ENCODE results near the gene REXO1. TPM values are rescaled to one million over a fixed set of nuclear protein-coding genes. Genes with fewer than 3 reads are reported as not detected.

REXO1 gene
- total and polyA plus RNA-seq, 8 donors = 16.9 to 30.8 (median 24.4) TPM

DNA sequence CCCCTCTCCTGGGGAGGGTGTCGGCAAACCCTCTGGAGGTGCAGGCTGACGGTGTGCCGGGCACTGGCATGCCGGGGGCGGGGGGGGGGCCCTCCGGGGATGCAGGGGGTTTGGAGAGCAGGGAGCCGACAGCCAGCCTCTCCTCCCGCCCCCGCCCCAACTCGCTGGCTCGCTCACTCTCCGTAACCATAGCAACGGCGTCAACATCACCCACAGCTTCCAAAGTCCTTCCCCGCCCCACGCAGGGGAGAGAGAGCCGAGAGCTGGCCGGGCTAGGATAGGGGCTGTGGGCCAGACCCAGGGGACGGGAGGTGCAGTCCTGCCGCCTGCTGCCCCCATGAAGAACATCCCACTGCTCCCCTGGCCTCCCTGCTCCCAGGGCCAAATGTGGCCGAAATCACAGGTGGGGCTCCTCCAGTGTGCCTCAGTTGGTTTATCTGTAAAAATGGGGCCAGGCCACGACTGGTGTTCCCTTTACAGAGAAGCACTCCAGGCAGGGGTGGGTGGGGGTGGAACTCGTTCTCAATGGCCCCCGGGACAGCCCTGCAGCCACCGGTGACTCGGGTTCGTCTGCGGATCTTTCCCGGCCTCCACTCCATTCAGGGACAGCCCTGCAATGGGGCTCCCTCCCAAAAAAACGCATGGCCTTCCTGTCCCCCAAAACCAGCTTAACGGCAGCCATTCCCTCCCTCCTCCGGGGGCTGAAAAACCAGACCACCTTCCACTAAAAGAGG lies 11.9 kb upstream of the REXO1 start:
- ATAC-seq = no peak
- intact Hi-C loops (cut with DNase I) = no loop called here

DNA sequence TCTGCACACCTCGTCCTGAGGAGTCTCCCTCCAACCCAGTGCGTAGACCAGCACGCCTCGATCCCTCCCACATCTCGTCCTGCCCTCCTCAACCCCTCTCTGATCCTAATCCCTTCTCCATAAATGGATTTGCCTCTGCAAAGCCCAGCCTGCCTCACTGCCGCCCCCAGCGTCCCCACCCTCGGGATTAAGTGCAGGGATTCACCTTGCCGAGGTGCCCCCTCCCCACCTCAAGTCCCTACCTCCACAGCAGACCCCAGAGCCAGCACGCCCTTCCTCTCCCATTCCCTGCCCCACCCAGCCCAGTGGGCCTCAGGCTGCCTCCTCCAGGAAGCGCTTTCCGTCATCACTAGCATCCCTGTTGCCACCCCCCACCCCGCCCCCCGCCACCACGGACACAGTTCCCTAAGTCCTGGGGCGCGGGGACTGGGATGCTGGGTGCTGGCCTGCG lies 11.1 kb upstream of the REXO1 start:
- Histone ChIP-seq H3K27ac (peak overlapping the region in 1 of 2 donors; percentile 41), H3K4me3 (no peak overlapping the region), H3K4me1 (peaks cover 50 to 81% of the 10 kb centered on the region in 2 donors), H3K9me3 (no peaks in the 10 kb centered on the region), H3K27me3 (no peaks in the 10 kb centered on the region), H3K36me3 (peaks cover 0 to 2% of the 10 kb centered on the region in 2 donors)
- intact Hi-C loops (cut with DNase I) = no loop called here
- DNase-seq = peak in 1 of 4 donors; percentile 34
- TF ChIP-seq, protein P1, sequence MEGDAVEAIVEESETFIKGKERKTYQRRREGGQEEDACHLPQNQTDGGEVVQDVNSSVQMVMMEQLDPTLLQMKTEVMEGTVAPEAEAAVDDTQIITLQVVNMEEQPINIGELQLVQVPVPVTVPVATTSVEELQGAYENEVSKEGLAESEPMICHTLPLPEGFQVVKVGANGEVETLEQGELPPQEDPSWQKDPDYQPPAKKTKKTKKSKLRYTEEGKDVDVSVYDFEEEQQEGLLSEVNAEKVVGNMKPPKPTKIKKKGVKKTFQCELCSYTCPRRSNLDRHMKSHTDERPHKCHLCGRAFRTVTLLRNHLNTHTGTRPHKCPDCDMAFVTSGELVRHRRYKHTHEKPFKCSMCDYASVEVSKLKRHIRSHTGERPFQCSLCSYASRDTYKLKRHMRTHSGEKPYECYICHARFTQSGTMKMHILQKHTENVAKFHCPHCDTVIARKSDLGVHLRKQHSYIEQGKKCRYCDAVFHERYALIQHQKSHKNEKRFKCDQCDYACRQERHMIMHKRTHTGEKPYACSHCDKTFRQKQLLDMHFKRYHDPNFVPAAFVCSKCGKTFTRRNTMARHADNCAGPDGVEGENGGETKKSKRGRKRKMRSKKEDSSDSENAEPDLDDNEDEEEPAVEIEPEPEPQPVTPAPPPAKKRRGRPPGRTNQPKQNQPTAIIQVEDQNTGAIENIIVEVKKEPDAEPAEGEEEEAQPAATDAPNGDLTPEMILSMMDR (IDR thresholded peaks at IDR 0.05) = no peak
- no peak for ATAC-seq

More for the DNA sequence above, 11.9 kb upstream of the REXO1 start:
- TF ChIP-seq, protein P1 (IDR thresholded peaks at IDR 0.05) = no peak
- peak in 3 of 4 donors; percentile 63 to 93 (median 74) for DNase-seq
- peak overlapping the region in 1 of 2 donors; percentile 41 for H3K27ac ChIP-seq
- no peaks in the 10 kb centered on the region for H3K27me3 ChIP-seq
- H3K9me3 ChIP-seq = no peaks in the 10 kb centered on the region
- H3K4me1 ChIP-seq = peaks cover 45 to 78% of the 10 kb centered on the region in 2 donors
- H3K4me3 ChIP-seq = peak overlapping the region in 1 of 2 donors; percentile 76
- no peaks in the 10 kb centered on the region for H3K36me3 ChIP-seq

DNA sequence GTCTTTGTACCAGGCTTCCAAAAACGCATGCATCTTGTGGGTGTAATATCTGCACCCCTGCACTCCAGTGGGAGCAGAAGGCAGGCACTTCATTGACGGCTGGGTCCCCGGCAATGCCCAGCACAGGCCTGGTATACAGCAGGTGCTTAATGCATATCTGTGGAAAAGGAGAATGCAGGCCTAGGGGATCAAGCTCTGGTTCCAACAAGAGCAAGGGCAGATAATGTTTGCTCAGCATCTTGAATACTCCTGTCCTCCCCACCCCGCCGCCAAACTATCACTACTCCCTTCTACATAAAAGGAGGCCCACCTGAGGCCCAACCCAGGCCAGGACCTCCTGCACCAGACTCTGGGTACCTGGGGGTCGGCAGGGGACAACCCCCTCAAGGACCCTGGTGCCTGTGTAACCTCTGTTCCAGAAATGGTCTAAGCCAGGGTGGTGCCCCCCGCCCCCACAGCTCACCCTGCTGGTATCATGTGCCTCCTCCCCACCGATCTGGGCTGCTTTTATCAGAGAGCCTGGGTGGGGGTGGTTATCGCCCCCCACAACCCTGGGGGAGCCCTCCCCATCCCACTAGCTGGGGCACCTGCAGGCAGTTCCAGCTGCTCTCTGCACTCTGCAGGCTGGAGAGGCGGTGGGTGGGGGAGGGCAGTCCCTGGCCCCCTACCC lies 10.3 kb upstream of the REXO1 start:
- TF ChIP-seq, protein P1 (IDR thresholded peaks at IDR 0.05) = no peak
- Histone ChIP-seq H3K27ac (peak overlapping the region in 1 of 2 donors; percentile 97), H3K27me3 (no peaks in the 10 kb centered on the region), H3K36me3 (peaks cover 0 to 7% of the 10 kb centered on the region in 2 donors), H3K4me3 (no peak overlapping the region), H3K4me1 (peaks cover 52 to 90% of the 10 kb centered on the region in 2 donors), H3K9me3 (no peaks in the 10 kb centered on the region)
- no peak for ATAC-seq
- intact Hi-C loops (cut with DNase I) = no loop called here
- DNase-seq = no peak

DNA sequence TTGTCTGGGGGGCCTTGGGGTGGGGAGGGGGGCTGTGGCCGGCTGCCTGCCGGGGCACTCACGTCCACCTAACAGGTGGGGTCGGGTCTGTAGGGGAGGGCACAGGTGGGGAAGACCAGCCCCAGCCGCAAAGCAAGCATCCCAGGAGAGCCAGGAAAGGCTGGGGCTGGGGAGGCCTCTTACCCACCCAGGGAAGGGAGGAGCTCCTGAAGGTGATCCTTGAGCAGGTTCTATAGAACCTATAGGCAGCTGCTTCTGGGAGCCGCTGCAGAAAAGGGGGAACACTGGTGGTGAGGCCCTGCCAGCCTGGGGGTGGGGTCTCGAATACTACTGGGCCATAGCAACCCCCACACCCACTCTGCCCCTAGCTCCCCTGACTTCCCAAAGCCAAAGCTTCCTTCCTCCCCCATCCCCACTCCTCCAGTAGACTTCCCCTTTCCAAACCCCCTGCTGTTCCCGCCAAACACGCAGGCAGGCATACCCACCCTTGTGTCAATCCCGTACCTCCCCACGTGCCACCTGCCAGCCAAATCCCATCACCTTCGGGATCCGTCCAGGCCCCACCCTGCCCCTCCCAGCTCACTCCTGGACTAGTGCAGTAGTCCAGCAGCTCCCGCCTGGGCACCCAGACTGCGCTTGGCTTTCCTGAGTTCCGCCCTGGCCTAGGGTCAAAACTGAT lies 9.5 kb upstream of the REXO1 start:
- H3K36me3 ChIP-seq = peaks cover 0 to 7% of the 10 kb centered on the region in 2 donors
- no peaks in the 10 kb centered on the region for H3K27me3 ChIP-seq
- TF ChIP-seq, protein P1 (IDR thresholded peaks at IDR 0.05) = no peak
- DNase-seq (peak in 1 of 4 donors; percentile 42), ATAC-seq (no peak)
- peak overlapping the region in 1 of 2 donors; percentile 51 for H3K4me3 ChIP-seq
- peaks cover 55 to 97% of the 10 kb centered on the region in 2 donors for H3K4me1 ChIP-seq
- intact Hi-C loops (cut with DNase I) = no loop called here
- peak overlapping the region; percentile 92 to 97 for H3K27ac ChIP-seq
- no peaks in the 10 kb centered on the region for H3K9me3 ChIP-seq

Measured in left lung (tissue), 10 donors.